Loucy (cell line): Measurements from ENCODE around the gene TENT4A.

Experiments used
- EZH2phosphoT487 ChIP-seq: fragments of 200-600 bp; IDR thresholded peaks from 2 replicates; pipeline ENCODE4 v1.6.1; 2018; ENCODE audit warnings: antibody characterized with exemption, mild to moderate bottlenecking, moderate library complexity, borderline replicate concordance
- TF ChIP-seq, protein P1 (sequence below): fragments of 200-600 bp; sonication (generic); conservative IDR thresholded peaks from 2 replicates; pipeline ENCODE4 v1.5.1; 2014; ENCODE audit warnings: mild to moderate bottlenecking, antibody characterized with exemption, low read length

DNA sequence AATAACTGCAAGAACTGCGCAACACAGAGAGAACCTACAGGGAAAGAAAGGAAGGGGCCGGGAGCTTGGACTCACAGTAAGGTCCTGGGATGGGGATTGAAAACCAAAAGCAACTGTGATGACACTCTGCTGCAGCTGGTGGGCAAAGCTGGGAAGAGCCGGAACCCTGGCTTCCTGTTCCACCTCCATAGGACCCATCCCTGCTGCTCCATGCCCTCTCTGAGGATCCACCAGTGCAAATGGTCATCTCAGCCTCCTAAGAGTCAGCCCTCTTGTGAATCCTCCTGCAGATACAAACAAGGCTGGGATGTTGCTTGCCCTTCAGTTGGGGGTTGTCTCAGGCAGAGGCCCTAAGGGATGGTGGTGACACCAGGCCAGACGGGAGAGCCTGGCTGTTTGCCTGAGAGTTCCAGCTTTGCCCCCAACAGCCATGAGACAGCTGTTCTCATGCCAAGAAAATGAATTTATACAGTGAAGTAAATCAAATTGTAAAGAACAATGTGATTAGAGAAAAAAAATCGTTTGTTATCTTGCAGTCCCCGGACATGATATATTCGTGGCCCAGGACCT, 90.8 kb downstream of the TENT4A start:
- TF ChIP-seq, protein P1, sequence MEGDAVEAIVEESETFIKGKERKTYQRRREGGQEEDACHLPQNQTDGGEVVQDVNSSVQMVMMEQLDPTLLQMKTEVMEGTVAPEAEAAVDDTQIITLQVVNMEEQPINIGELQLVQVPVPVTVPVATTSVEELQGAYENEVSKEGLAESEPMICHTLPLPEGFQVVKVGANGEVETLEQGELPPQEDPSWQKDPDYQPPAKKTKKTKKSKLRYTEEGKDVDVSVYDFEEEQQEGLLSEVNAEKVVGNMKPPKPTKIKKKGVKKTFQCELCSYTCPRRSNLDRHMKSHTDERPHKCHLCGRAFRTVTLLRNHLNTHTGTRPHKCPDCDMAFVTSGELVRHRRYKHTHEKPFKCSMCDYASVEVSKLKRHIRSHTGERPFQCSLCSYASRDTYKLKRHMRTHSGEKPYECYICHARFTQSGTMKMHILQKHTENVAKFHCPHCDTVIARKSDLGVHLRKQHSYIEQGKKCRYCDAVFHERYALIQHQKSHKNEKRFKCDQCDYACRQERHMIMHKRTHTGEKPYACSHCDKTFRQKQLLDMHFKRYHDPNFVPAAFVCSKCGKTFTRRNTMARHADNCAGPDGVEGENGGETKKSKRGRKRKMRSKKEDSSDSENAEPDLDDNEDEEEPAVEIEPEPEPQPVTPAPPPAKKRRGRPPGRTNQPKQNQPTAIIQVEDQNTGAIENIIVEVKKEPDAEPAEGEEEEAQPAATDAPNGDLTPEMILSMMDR = no peak
- TF ChIP-seq EZH2phosphoT487 = no peak
